Activated CD8-positive, alpha-beta memory T cell treated with anti-CD3 and anti-CD28 coated beads for 48 hours (primary cell): ENCODE results near the gene ZNF367.
"Not testable (repeated sequence)": the region's sequence is repeated elsewhere in the genome, so short reads cannot be mapped to it uniquely, and the experiment has no call there.

Experiments used
- DNase-seq, 3 experiments: peaks; one replicate each; pipeline ENCODE4 v3.0.0-alpha.2; 2020; ENCODE audit warnings: low read depth in 2 of 3, low spot score in 2 of 3

ZNF367 gene

GRCh38 chr9:96400132-96400910 is 17.8 kb downstream of the ZNF367 start:
- no peak for DNase-seq

DNA sequence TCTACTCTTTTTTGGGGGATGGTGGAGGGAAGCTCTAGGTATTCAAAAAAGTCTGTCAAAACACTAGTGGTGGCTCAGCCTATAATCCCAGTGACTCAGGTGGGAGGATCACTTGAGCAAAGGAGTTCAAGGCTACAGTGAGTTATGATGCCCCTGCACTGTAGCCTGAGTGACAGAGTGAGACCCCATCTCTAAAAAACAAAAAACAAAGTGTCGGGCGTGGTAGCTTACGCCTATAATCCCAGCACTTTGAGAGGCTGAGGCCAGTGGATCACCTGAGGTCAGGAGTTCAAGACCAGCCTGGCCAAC is 18.9 kb downstream of the ZNF367 start:
- DNase-seq: no peak

DNA sequence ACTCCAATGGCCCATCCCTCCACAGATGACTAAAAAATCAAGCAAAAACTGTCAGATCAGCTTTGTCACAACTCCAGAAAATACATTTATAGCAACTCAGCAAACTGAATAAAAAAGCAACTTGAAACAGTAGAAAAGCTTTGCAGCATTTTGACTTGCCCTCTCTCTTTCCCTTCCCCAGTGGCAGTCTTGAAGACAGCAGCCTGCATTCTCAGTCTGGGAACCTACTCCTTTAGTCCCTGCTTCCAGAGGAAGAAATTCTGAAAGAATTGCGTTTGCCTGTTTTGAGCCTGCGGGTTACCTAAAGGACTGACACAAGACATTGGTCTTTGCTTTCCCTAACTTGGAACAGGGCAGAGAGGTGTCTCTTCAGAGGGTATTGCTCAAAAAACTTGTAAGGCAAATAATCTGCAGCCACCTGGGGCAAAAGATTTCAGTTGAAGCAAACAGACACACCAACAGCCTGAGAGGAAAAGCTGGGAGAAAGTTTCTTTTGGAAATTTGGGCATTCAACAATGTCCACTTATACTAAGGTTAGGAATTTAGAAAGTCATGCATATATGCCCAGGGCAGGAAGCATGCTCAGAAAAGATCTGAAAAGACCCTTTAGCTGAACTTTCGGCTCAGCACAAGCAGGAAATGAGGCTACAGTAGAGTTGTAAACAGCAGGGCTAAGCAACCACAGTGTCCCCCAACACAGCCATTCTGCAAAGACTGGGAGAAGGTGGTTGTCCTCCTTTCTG is 19.4 kb downstream of the ZNF367 start:
- no peak for DNase-seq

GRCh38 chr9:96395964-96396363 is 22.2 kb downstream of the ZNF367 start:
- no peak for DNase-seq

GRCh38 chr9:96394832-96395496 is 23.2 kb downstream of the ZNF367 start:
- DNase-seq: no peak

DNA sequence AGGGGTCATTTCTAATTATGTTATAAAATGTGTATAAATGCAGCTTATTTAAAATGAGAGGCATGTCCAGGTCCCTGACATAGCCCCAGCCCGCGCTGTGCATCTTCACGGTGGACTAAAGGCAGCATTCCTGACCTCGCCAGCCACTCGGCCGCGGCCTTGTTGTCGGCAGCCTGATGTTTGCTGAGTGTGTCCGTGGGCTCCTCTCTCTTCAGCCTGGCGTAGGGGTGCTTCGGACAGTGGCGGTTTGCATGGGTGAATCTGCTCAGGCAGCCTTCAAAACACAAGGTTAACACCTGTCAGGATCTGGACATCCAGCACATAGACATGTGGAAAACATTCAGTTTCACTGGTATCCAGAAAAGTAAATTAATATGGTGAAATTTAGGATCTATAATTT is 25.9 kb downstream of the ZNF367 start:
- no peak for DNase-seq

DNA sequence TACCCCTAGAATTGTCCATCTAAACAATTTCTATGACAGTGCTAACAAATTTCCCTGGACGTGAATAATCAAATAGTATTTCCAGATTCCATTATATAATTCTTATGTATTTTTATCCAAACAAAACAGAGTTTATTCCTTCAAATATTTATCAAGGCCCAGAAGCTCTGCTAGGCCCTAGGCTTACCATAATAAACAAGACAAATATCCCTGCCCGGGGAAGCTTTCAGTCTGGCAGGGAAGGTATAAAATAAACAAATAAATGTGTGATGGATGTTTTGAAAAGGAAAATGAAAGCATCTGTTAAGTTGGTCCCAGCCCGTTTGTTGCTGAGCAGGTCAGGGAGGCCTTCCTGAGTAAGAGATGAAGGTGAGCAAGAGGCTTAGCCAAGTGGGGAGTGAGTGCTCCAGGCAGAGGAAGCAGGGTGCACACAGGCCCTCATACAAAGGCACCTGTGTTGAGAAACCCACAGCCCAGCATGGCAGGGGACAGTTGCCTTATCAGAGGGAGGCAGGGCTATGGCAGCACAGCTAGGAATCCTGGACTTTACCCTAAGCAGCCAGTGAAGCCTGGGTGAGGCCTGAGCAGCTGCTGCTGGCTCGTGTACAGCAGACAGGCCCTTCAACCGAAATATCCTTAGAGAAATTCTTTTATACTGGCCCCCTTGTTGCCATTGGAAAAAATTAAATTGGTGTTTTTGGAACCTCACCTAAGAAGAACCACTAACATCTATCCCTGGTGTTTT is 27.0 kb downstream of the ZNF367 start:
- no peak for DNase-seq

- no peak for DNase-seq
Observed at GRCh38 chr9:96388144-96388543, 30.0 kb downstream of the ZNF367 start.

DNA sequence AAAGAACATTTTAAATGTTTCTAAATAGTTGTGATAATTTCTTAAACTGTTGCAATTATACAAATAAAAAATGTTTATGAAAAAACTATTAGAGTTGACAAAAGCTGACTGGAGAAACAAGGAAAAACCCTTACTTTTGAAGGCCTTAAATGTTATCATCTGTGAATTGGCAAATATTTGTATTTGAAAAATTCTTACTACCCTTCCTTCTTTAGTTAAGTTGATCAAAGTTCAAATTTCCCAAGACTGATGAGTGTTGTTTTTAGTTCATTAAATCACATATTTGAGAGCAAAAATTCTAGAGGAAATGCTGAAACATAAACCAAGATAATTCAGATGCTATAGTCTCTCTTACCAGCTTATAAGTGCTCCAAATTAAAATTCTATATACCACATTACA is 32.0 kb downstream of the ZNF367 start:
- no peak for DNase-seq

- no peak for DNase-seq
Observed at GRCh38 chr9:96383165-96383942, 34.8 kb downstream of the ZNF367 start, which contains the start of gene SLC35D2. Gene SLC35D2 (minus strand): TSS chr9:96383711. CDS start chr9:96383634, 77 bp downstream.

- no peak for DNase-seq
Observed at GRCh38 chr9:96382839-96383164, 35.4 kb downstream of the ZNF367 start.

- no peak for DNase-seq
Observed at GRCh38 chr9:96382175-96382574, 36.0 kb downstream of the ZNF367 start.

- no peak for DNase-seq
Observed at GRCh38 chr9:96381696-96382095, 36.5 kb downstream of the ZNF367 start.

GRCh38 chr9:96381125-96381524 is 37.0 kb downstream of the ZNF367 start:
- no peak for DNase-seq

GRCh38 chr9:96379461-96379860 is 38.7 kb downstream of the ZNF367 start:
- no peak for DNase-seq

GRCh38 chr9:96378187-96378586 is 40.0 kb downstream of the ZNF367 start:
- no peak for DNase-seq

DNA sequence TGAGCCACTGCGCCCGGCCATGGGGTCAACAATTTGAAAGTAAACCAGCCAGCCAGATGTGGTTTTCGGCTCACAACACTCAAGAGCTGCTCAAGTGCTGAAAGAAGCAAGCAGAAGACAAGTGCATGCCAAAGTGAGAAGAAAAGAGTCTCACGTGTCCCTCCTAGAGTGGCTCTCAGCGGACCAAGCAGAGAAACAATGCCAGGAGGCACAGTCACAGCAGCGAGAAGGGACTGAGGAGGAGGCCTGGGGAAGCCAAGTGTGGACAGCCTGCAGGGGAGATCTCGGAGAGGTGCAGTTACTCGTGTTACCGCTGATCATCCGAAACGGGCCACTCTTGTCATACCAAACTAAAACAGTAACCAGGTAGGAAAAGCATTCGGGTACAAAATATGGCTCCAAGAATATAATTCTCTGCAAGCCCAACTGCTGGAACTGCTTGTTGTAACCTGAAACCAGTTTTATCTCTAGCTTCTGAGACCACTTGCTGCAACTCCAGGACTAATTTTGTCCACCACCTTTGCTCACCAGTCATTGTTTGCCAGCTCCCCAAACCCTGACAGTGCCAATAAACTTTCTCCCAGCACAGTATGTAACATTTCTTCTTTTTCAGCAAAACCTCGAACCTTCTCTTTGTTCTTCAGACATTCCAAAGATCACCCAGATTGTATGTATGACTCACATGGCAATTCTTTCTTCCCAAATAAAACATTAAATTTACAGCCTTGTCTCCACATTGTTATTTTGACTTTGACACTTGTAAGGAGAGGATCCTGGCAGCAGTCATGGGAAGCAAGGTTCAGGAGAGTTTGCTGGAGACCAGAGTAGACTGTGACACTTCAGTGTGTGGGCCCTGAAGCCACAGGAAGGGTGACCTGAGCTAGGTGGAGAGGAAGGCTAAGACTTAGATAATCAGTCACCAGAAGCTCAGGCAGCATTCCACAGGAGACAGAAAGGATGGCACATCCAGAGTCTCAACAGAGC is 41.0 kb downstream of the ZNF367 start:
- no peak for DNase-seq

DNA sequence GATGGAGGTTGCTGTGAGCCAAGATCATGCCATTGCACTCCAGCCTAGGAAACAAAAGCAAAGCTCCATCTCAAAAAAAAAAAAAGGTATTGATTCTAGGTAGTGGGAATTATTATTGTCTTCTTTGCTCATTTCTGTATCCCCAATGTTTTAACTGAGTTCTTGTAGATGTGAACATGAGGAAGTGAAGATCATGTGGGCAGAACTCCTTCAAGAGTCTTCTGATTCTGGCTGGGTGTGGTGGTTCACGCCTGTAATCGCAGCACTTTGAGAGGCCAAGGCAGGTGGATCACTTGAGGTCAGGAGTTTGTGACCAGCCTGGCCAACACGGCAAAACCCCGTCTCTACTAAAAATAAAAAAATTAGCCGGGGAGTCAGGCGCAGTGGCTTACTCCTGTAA is 42.7 kb downstream of the ZNF367 start:
- DNase-seq: not testable (repeated sequence)

DNA sequence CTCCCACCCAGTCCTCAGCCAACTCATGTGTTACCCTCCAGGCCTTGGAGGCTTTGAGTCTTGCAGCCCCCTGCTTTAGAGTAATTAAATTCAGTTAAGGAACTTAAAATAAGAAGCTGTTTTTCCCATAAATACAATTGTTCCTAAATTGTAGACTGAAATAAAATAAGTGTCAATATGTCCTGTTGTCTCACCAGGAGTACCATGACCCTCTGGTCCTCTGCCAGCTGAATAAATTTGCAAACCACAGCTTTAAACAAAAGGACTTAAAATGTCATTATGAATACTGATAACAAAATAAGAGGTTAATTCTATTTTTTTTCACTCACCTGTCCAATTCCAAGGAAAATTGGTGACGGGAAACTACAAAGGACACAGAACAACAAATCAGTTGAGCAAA is 50.2 kb downstream of the ZNF367 start:
- DNase-seq: no peak
